ENCODE results near the gene DNTT. TPM values are rescaled to one million over a fixed set of nuclear protein-coding genes. Genes with fewer than 3 reads are reported as not detected.

Gene DNTT
- total and polyA plus RNA-seq, 3 donors from 2014 or later, result 0.31 to 0.94 TPM; not detected in 1

GRCh38 chr10:96374985-96375830, 71.0 kb downstream of the DNTT start:
- no peaks in the 10 kb centered on the region for H3K36me3 ChIP-seq (ENCODE audit: low read depth, missing control alignments)
- peak; percentile 91 for DNase-seq
- no peaks in the 10 kb centered on the region for H3K9me3 ChIP-seq
- intact Hi-C loops (cut with DNase I; ENCODE audit: low total_unique reads), result no loop called here
- peak overlapping the region; percentile 38 to 53 for H3K4me3 ChIP-seq
- no peak overlapping the region for H3K27ac ChIP-seq
- no peaks in the 10 kb centered on the region for H3K27me3 ChIP-seq
- TF ChIP-seq POLR2A (IDR thresholded peaks at IDR 0.05) (no peak), CTCF (IDR thresholded peaks at IDR 0.05) (peak; percentile 61 to 88 (median 86))
- 3 to 6% methylated on average over 20 to 36 of the region's 36 CpGs for WGBS, 2 donors
- no peaks in the 10 kb centered on the region for H3K4me1 ChIP-seq

DNA sequence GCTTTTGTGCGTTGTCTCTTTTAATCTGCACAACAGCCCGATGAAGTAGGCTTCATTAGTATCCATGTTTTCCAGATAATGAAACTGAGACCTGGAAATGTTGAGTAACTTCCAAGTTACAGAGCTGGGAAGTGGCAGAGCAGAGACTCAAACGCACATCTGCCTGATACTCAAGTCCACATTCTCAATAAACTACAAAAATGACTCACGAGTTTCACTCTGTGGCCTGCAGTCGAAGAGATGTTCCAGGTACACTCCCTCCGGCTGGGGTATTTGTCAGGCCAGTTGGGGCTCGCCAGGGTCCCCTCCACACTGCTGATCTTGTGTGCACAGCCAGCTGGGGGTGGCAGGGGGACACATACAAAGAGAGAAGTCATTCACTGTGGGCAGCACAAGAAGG, 72.2 kb downstream of the DNTT start:
- WGBS, 2 donors, result 70 to 75% methylated on average over 3 to 7 of the region's 7 CpGs
- no peak for TF ChIP-seq POLR2A (IDR thresholded peaks at IDR 0.05)
- no peak for TF ChIP-seq CTCF (IDR thresholded peaks at IDR 0.05)
- Histone ChIP-seq H3K36me3 (ENCODE audit: low read depth, missing control alignments) (no peaks in the 10 kb centered on the region), H3K4me1 (no peaks in the 10 kb centered on the region), H3K9me3 (no peaks in the 10 kb centered on the region), H3K4me3 (no peak overlapping the region), H3K27ac (no peak overlapping the region), H3K27me3 (no peaks in the 10 kb centered on the region)
- intact Hi-C loops (cut with DNase I; ENCODE audit: low total_unique reads), result no loop called here
- DNase-seq, result no peak

DNA sequence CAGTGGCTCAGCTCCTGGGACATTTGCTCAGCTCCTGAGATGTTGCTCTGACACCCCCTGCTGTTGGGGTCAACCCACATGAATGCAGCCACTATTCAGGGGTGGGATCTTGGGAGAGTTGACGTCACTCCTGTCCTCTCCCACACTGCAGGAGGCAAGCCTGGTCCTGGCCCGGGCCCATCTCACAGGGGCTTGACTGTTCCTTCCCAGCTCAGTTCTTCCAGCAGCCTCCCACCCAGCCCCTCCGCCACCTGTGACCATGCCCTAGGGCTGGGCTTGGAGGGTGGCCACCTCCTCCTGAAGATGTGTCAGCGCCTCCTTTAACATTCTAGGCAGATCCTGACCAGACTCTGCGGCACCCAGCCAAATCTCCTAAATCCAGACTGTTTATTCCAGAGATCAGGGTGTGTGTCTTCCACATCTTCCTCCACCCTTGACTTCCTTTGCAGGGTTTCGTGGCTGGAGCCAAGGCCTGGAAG, 73.6 kb downstream of the DNTT start:
- H3K4me3 ChIP-seq, result no peak overlapping the region
- H3K27me3 ChIP-seq, result no peaks in the 10 kb centered on the region
- H3K27ac ChIP-seq, result no peak overlapping the region
- TF ChIP-seq CTCF (IDR thresholded peaks at IDR 0.05), result no peak
- TF ChIP-seq POLR2A (IDR thresholded peaks at IDR 0.05), result no peak
- no peaks in the 10 kb centered on the region for H3K36me3 ChIP-seq (ENCODE audit: low read depth, missing control alignments)
- H3K4me1 ChIP-seq, result no peaks in the 10 kb centered on the region
- H3K9me3 ChIP-seq, result no peaks in the 10 kb centered on the region
- WGBS, 2 donors, result 59 to 62% methylated on average over 5 to 6 of the region's 6 CpGs
- intact Hi-C loops (cut with DNase I; ENCODE audit: low total_unique reads), result no loop called here
- peak; percentile 36 for DNase-seq

GRCh38 chr10:96378741-96379140, 74.5 kb downstream of the DNTT start:
- Histone ChIP-seq H3K27me3 (no peaks in the 10 kb centered on the region), H3K9me3 (no peaks in the 10 kb centered on the region), H3K27ac (no peak overlapping the region), H3K4me3 (no peak overlapping the region), H3K4me1 (no peaks in the 10 kb centered on the region), H3K36me3 (ENCODE audit: low read depth, missing control alignments) (no peaks in the 10 kb centered on the region)
- intact Hi-C loops (cut with DNase I; ENCODE audit: low total_unique reads), result no loop called here
- 88 to 94% methylated on average over 10 to 15 of the region's 15 CpGs for whole genome bisulfite sequencing, 2 donors
- TF ChIP-seq POLR2A (IDR thresholded peaks at IDR 0.05) (no peak), CTCF (IDR thresholded peaks at IDR 0.05) (no peak)
- DNase-seq, result no peak

All from testis (tissue), 3 donors.